Measurements from ENCODE around the gene KRTAP16-1.
A peak's percentile ranks its signal among the peaks of the same experiment; 100 is the strongest.

KRTAP16-1 gene

GRCh38 chr17:41308918-41309359 is at the start of gene KRTAP16-1:
KRTAP16-1 (minus strand) TSS chr17:41309309; CDS start chr17:41309253, 56 bp downstream.
- H3F3A ChIP-seq (ENCODE audit: insufficient read depth) = peaks cover 15% of the 10 kb centered on the region
- H3K4me3 ChIP-seq (ENCODE audit: insufficient read depth, low read length, poor library complexity, severe bottlenecking) = peak within 1 kb of the TSS; percentile 42
- H3K27me3 ChIP-seq (ENCODE audit: low read length) = no peaks in the 10 kb centered on the region
- H3K36me3 ChIP-seq (ENCODE audit: low read length) = no peaks in the 10 kb centered on the region
- no peaks in the 10 kb centered on the region for H3K9me3 ChIP-seq (ENCODE audit: insufficient read depth, low read length)
- H3K4me2 ChIP-seq (ENCODE audit: low read depth, low read length, poor library complexity, severe bottlenecking) = peak within 1 kb of the TSS; percentile 63
- H2AFZ ChIP-seq (ENCODE audit: low read depth, low read length, severe bottlenecking) = peak within 1 kb of the TSS; percentile 6
- no peaks in the 10 kb centered on the region for H3K9me2 ChIP-seq (replicated peaks; ENCODE audit: insufficient read depth, low read length)
- peak within 1 kb of the TSS; percentile 92 for H3K27ac ChIP-seq (ENCODE audit: low read depth, low read length)
- H3K79me2 ChIP-seq (ENCODE audit: insufficient read depth, low read length) = no peaks in the 10 kb centered on the region
- TF ChIP-seq EZH2phosphoT487 (conservative IDR thresholded peaks at IDR 0.05; ENCODE audit: low read length) = no peak
- TF ChIP-seq CTCF (IDR thresholded peaks at IDR 0.05; ENCODE audit: insufficient read depth, low read length, poor library complexity, severe bottlenecking) = no peak
- H3K9ac ChIP-seq (ENCODE audit: low read length) = peak within 1 kb of the TSS; percentile 31; the same call in 1 of the 2 replicates
- H4K20me1 ChIP-seq (ENCODE audit: low read depth, low read length) = no peaks in the 10 kb centered on the region

GRCh38 chr17:41354536-41354935 is 45.4 kb upstream of the KRTAP16-1 start:
- Histone ChIP-seq H2AFZ (ENCODE audit: low read depth, low read length, severe bottlenecking) (no peak overlapping the region), H3F3A (ENCODE audit: insufficient read depth) (no peaks in the 10 kb centered on the region), H3K36me3 (ENCODE audit: low read length) (no peaks in the 10 kb centered on the region), H3K79me2 (ENCODE audit: insufficient read depth, low read length) (no peaks in the 10 kb centered on the region), H3K9me3 (ENCODE audit: insufficient read depth, low read length) (no peaks in the 10 kb centered on the region), H3K9me2 (replicated peaks; ENCODE audit: insufficient read depth, low read length) (no peaks in the 10 kb centered on the region), H3K4me2 (ENCODE audit: low read depth, low read length, poor library complexity, severe bottlenecking) (no peak overlapping the region), H3K9ac (ENCODE audit: low read length) (no peak overlapping the region), H3K4me3 (ENCODE audit: insufficient read depth, low read length, poor library complexity, severe bottlenecking) (no peak overlapping the region), H4K20me1 (ENCODE audit: low read depth, low read length) (no peaks in the 10 kb centered on the region), H3K27me3 (ENCODE audit: low read length) (no peaks in the 10 kb centered on the region), H3K27ac (ENCODE audit: low read depth, low read length) (no peak overlapping the region)
- TF ChIP-seq CTCF (IDR thresholded peaks at IDR 0.05; ENCODE audit: insufficient read depth, low read length, poor library complexity, severe bottlenecking) (no peak), EZH2phosphoT487 (conservative IDR thresholded peaks at IDR 0.05; ENCODE audit: low read length) (no peak)

- H3K9ac ChIP-seq (ENCODE audit: low read length) = no peak overlapping the region
- H3K36me3 ChIP-seq (ENCODE audit: low read length) = no peaks in the 10 kb centered on the region
- no peak overlapping the region for H2AFZ ChIP-seq (ENCODE audit: low read depth, low read length, severe bottlenecking)
- TF ChIP-seq CTCF (IDR thresholded peaks at IDR 0.05; ENCODE audit: insufficient read depth, low read length, poor library complexity, severe bottlenecking) (no peak), EZH2phosphoT487 (conservative IDR thresholded peaks at IDR 0.05; ENCODE audit: low read length) (no peak)
- H3K79me2 ChIP-seq (ENCODE audit: insufficient read depth, low read length) = no peaks in the 10 kb centered on the region
- no peaks in the 10 kb centered on the region for H3F3A ChIP-seq (ENCODE audit: insufficient read depth)
- no peak overlapping the region for H3K27ac ChIP-seq (ENCODE audit: low read depth, low read length)
- no peak overlapping the region for H3K4me3 ChIP-seq (ENCODE audit: insufficient read depth, low read length, poor library complexity, severe bottlenecking)
- no peaks in the 10 kb centered on the region for H3K9me2 ChIP-seq (replicated peaks; ENCODE audit: insufficient read depth, low read length)
- no peaks in the 10 kb centered on the region for H3K9me3 ChIP-seq (ENCODE audit: insufficient read depth, low read length)
- no peaks in the 10 kb centered on the region for H4K20me1 ChIP-seq (ENCODE audit: low read depth, low read length)
- H3K27me3 ChIP-seq (ENCODE audit: low read length) = no peaks in the 10 kb centered on the region
- H3K4me2 ChIP-seq (ENCODE audit: low read depth, low read length, poor library complexity, severe bottlenecking) = no peak overlapping the region
Measured at GRCh38 chr17:41352597-41353366, 43.7 kb upstream of the KRTAP16-1 start.
